COR-L47 (cell line): Measurements from ENCODE around the gene FUNDC2.

ENCODE experiments used
- DNase-seq: peaks from one replicate; lab custom pipeline; 2025; lab: John Stamatoyannopoulos, UW

FUNDC2 gene

GRCh38 chrX:155023907-155024833, 2.5 kb upstream of the FUNDC2 start:
- no peak for DNase-seq

DNA sequence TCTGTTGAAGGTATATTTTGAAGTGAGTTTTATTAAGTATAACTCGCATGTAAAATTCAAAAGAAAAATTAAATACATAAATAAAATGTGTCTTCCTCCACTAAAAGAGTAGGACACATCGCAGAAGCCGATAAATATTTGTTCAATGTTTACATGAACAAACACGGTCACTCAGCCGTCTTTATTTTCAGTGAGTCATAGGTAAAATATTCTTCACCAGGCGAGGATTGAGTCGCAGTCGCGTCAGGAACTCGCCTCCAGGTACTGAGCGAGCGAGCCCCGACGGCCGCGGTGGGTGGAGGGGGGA, 271 bp upstream of the FUNDC2 start:
- DNase-seq = no peak

DNA sequence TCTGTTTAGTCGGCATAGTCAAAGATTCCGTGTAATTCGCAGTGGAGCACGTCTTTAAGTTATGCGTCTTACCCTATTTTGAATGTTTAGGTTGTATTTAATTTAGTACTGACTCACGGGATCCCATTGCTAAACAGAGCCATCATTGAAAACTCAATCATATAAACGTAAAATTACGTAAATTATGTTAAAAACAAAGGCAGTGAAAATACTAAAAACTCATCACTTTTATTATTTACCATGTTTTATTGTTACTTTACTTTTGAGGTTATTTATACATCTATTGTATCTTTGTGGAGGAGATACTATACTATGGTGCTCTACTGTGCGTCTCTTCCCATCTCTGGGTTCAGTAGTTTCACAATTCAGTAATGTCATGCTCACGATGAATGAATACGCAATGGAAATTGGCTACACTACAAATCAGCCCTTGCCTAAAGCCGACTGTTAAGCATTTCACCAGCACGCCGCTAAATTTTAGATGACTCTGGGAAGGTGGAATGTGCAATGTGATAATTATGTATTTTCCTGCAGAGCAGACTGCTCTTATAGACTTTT, 944 bp downstream of the FUNDC2 start:
- DNase-seq = peak; percentile 19

DNA sequence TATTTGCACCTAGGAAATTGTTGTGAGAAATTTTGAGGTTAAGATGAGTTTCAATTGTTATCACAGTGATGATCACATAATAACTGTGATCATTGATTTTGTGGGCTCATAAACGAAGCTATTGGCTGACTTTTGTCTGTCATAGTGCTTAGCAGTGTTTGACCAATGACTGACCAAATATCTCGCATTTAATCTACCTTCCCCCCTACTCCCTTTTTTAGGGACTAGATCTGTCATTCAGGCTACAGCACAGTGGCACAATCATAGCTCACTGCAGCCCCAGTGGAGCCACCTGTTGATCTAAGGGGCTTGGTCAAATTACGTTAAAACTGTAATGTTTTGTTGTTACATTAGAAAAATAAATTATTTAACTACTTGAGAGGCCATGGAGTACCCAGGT, 1.5 kb downstream of the FUNDC2 start:
- peak; percentile 34 for DNase-seq

- DNase-seq = no peak
These were observed 2.2 kb downstream of the FUNDC2 start for GRCh38 chrX:155028877-155029291.

DNA sequence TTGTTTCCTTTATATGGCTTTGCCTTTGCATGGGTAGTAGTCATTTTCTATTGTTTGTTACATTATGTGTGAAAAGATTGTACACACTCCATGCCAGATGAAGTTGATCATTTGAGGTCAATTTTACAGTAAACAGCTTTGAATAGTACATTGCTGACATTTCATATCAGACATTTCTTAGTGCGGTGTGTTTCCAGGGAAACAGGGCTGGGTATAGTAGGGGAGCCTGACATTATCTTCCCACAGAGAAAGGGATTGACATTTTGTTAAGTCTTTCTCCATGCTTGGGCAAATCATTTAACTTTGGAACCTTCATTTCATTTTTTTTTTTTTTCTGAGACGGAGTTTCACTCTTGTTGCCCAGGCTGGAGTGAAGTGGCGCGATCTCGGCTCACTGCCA, 5.0 kb downstream of the FUNDC2 start:
- no peak for DNase-seq

DNA sequence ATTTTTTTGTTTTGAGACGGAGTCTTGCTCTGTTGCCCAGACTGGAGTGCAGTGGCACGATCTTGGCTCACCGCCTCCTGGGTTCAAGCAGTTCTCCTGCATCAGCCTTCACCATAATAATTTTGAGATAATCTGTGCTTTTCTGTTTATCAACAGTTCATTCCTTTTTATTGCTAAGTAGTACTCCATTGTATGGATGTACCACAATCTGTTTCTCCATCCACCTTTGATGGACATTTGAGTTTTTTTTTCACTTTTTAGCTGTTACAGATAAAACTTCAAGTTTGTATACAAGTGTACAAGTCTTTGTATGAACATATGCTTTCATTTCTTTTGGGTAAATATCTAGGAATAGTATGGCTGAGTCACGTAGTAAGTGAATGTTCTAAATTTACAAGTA, 9.0 kb downstream of the FUNDC2 start:
- no peak for DNase-seq

DNA sequence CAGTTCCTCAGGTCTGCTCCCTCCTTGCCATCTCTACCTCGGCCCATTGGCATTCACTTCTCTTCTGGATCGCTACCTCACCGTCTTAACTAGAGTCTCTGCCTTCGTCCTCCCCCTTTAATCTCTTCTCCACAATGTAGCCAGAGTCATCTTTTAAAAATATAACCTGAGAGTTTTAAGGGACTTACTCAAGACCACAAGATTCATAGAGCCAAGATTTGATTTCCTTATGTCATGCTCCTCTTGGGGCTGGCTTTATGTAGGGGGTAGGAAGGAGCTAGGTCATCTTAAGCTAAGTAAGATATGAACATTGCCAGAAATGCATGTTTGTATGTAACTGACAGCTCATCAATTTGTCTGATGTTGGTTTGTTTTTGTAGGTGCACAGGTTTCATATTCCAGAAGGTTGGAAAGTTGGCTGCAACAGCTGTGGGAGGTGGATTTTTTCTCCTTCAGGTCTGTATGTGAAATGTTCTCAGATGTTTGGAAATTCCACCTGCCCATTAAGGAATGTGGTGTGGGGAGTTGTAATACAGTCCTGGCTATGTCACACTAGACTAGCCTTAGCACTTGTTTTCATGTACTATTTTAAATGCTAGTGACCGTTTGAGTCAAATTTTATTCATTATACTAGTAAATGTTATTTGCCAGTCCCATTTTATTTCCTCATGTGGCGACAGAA, 19.6 kb downstream of the FUNDC2 start:
- DNase-seq = no peak

GRCh38 chrX:155046811-155047528, 20.3 kb downstream of the FUNDC2 start:
- DNase-seq = no peak

DNA sequence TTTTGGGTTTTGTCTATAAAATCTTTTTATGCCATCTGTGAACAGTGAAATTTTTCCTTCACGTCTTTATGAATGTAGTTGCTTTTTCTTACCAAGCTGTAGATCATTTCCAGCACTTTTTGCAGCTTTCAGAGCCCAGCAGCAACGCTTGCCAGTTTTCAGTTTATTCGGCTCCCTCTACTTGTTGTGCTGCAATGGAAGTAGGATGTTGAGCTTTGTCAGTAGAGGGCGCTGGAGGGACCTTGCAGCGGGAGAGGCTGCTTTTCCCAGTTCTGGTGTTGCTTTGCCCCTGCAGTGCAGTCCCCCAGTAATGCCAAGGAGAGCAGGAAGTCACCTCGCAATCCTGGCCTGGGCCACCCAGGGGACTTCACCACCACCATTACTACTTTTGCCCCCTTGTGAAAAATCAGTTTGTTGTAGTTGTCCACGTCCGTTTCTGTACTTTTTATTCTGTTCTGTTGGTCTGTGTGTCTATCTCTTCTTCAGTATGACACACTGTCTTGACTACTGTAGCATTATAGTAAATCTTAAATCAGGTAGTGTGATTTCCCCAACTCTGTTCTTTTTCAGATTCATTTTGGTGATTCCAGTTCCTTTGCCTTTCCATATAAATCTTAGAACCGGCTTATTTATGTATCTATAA, 22.5 kb downstream of the FUNDC2 start:
- peak; percentile 35 for DNase-seq

DNA sequence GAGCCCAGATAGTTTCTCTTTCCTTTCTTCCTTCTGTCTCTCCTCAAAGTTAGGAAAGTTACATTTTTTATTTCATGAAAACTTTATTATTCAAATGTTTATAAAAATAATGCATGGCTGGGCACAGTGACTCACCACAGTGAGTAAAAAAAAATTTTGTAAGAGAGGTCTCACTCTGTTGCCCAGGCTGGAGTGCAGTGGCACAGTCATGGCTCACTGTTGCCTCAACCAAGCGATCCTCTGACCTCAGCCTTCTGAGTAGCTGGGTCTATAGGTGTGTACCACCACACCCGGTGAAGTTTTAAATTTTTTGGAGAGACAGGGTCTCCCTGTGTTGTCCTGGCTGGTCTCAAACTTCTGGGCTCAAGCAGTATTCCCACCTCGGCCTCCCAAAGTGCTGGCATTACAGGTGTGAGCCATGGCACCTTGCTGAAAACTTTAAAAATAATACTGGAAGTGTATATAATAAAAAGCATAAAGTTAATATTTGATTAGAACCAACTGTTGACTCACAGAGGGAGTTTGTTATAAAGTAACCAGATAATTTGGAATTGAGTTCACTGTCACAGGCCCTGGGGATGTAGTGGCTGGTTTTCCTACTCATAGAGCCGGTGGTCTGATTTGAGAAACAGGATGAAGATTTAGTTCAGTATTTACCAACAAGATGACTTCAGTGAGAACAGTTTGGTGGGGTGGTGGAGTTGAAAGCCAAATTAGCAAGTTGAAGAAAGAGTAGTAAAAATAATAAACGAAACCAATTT, 26.3 kb downstream of the FUNDC2 start:
- DNase-seq = no peak

DNA sequence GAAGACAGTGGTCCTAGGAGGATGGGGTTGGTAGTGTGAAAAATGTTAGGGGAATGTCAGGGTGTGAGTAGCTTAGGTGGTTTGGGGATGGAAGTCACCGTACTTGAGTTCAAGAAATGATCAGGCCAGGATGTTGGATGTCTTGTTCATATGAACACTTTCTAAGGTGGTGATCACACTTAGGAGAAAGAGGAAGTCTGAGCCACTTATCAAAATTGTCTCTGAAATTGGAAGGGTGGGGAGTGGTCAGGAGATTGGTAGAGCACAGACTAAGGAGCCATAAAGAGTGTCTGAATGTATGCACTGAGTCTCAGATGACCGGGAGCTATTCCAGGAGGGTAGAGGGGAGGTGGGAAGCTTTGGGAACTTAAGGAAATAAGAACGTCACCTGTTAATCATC, 27.0 kb downstream of the FUNDC2 start:
- DNase-seq = no peak

- DNase-seq = no peak
These were observed 27.6 kb downstream of the FUNDC2 start for GRCh38 chrX:155054255-155054654.

DNA sequence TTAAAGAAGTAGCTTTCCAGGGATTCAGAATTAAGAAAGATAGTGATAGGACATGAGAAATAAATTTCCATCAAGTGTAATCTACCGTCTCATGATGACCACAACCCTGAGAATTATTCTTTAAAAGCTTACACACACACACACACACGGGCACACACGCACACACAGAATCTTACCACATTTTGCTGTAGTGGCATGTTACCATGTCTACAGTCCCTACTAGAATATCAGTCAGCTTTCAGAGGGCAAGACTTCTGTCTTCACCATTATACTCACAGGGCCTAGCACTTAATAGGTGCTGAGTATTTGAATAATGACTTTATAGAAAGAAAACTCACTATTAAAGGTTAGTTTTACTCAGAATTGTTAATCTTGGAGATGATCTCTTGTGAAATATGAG, 28.9 kb downstream of the FUNDC2 start:
- DNase-seq = no peak

- DNase-seq = no peak
These were observed 29.8 kb downstream of the FUNDC2 start for GRCh38 chrX:155056471-155056870.

DNA sequence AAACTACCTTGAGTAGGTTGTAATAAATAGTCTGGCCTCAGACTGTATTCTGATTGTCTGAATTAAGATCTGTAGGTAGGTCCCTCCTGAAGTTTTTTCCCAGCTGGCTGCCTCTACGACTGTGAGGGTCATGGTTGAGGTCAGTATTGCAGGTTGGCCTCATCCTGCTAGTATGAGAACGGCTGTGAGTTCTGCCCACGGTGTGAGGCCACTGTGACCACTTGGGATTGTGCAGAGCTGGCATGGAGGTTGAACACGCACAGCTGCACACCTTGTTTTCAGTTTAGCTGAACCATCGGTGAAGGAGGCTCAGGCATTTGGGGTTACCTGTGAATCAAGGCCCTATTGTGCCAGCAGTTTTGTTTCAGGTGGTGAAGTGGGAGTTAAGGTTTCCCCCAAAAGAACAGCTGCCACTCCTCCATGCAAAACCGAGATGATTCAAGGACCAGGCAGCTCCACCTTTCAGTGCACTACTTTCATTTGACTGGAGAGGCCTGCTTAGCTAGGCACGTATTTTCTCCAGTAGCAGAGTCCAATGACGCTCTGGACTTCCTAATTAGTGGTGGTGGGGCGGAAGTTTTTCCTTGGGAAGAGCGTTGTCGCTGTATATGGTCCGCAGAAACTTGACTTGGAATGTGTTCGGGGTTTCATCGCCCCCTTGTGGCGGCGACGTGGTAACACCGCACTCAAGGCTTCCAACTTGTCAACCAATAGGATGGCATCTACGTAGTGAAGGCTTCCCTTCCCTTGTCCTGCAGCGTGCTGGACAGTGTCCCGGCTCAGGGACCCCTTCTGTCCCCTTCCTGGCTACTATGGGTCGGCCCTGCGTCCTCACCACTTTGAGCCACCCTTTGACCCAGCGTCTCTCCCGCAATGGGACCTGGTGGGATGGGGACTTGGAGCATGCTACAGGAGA, 30.5 kb downstream of the FUNDC2 start:
- peak; percentile 19 for DNase-seq

- no peak for DNase-seq
These were observed 35.1 kb downstream of the FUNDC2 start for GRCh38 chrX:155061760-155062159.

DNA sequence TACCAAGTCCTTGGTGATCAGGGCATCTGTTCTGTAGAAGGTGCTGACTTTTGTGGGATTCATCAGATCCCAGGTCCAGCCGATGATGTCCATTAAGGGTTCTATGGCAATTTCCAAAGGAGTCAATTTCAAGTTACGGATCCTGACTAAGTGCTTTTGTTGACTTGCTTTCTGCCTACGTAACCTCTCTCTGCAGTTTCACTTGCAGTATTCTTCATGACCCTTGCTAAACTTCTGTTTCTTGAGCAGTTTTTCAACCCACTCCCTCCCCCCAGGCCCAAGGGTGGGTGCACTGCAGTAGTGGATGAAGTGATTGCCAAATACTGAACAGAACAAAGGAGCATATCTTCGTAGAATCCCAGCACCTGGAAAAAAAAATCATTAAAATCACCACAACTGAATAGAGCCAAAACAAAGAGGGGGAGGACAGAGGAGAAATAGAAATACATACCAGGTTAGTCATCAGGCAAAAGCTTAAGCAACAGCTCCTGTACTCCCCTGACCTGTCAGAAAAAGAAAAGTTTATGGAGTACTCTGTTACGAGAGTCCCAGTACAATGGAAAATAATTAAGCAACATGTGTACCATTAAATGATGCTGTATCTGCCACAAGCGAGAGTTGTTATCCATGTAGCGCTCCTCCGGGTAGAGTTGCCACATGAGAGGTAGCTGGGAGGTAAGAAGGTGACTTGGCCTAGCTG, 38.5 kb downstream of the FUNDC2 start:
- no peak for DNase-seq

DNA sequence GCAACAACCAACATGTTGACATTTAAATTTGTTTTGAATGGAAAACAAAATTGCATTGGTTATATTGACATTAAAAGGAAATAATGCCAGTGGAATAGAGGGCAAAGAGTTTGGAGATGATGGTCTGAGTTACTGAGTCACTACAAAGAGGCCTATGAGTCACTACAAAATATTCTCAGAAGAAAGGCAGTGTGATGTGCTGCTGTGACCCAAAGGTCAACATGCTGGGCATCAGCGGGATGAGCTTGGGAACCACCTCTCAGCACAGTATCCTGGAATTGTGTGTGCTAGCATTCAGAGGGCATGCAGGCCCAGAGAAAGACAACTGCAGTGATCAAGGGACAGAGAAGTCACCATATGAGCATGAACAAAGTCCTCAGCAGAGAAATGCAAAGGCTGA, 41.5 kb downstream of the FUNDC2 start:
- DNase-seq = no peak

GRCh38 chrX:155069414-155069813, 42.8 kb downstream of the FUNDC2 start:
- DNase-seq = no peak
